22Rv1 (cell line): ENCODE data around the gene PTPRD.

Experiments used
- CTCF ChIP-seq: fragments of 450-650 bp; IDR thresholded peaks from 2 replicates; pipeline ENCODE4 v1.5.1; 2017; ENCODE audit warnings: mild to moderate bottlenecking
- ZFX ChIP-seq: fragments of 450-650 bp; IDR thresholded peaks from 2 replicates; pipeline ENCODE4 v1.6.1; 2017; ENCODE audit warnings: antibody characterized with exemption, borderline replicate concordance

- TF ChIP-seq CTCF (peak; percentile 13; the same call in 1 of the 2 replicates), ZFX (no peak)
These were observed 1634.5 kb downstream of the PTPRD start for GRCh38 chr9:8978334-8978733.
